Keratinocyte (primary cell): ENCODE measurements around the gene CANT1. TPM values are rescaled to one million over a fixed set of nuclear protein-coding genes. Genes with fewer than 3 reads are reported as not detected.

Experiments
- DNase-seq: peaks from one replicate; pipeline ENCODE4 v3.0.0-alpha.2; 2011; ENCODE audit warnings: low read depth, missing footprints, low spot score
- FAIRE-seq: peaks from 2 replicates; lab custom pipeline; 2011; peaks lifted over from hg19 to GRCh38; lab: Jason Lieb, UNC
- H2AFZ ChIP-seq: 2 replicates; pipeline ENCODE4 v1.6.0; 2012; ENCODE audit warnings: low read length, control low read depth, inconsistent platforms; ENCODE audit not compliant: control insufficient read depth
- H3K27ac ChIP-seq: 2 replicates; pipeline ENCODE4 v1.5.1; 2011; ENCODE audit warnings: low read length; ENCODE audit not compliant: control insufficient read depth, insufficient read depth
- H3K27me3 ChIP-seq: 3 replicates; pipeline ENCODE4 v1.6.0; 2011; ENCODE audit warnings: low read length; ENCODE audit not compliant: control insufficient read depth, insufficient read depth; ENCODE audit errors: extremely low read depth
- H3K36me3 ChIP-seq, 2 experiments: 2 replicates in 1 of 2; 3 replicates in 1 of 2; pipeline ENCODE4 v1.5.1; 2011; ENCODE audit warnings: low read length in 2 of 2, mild to moderate bottlenecking in 1 of 2; ENCODE audit not compliant: control insufficient read depth in 2 of 2, insufficient read depth in 2 of 2; ENCODE audit errors: extremely low read depth in 1 of 2
- H3K4me1 ChIP-seq: 3 replicates; pipeline ENCODE4 v1.5.1; 2011; ENCODE audit warnings: low read length; ENCODE audit not compliant: control insufficient read depth, insufficient read depth; ENCODE audit errors: extremely low read depth
- H3K4me2 ChIP-seq: 3 replicates; pipeline ENCODE4 v1.6.0; 2011; ENCODE audit warnings: low read depth, low read length; ENCODE audit not compliant: control insufficient read depth, insufficient read depth; ENCODE audit errors: extremely low read depth
- H3K4me3 ChIP-seq, 3 experiments: fragments of 200-600 bp in 1 of 3; sonication (generic) in 1 of 3; 2 replicates in 2 of 3; 3 replicates in 1 of 3; pipeline ENCODE4 v1.5.1; 2011 to 2016; ENCODE audit warnings: low read length in 3 of 3, mild to moderate bottlenecking in 3 of 3, control low read depth in 2 of 3, inconsistent platforms in 1 of 3, low read depth in 1 of 3, mixed read lengths in 1 of 3, mixed run types in 1 of 3, moderate library complexity in 1 of 3; ENCODE audit not compliant: control insufficient read depth in 2 of 3, insufficient read depth in 2 of 3; ENCODE audit errors: extremely low read depth in 1 of 3
- H3K79me2 ChIP-seq: 2 replicates; pipeline ENCODE4 v1.6.0; 2012; ENCODE audit warnings: low read length; ENCODE audit not compliant: control insufficient read depth, insufficient read depth
- H3K9ac ChIP-seq: 3 replicates; pipeline ENCODE4 v1.6.0; 2011; ENCODE audit warnings: low read length; ENCODE audit not compliant: control insufficient read depth, insufficient read depth; ENCODE audit errors: extremely low read depth
- H3K9me1 ChIP-seq: 3 replicates; pipeline ENCODE4 v1.6.0; 2011; ENCODE audit warnings: low read length; ENCODE audit not compliant: control insufficient read depth, insufficient read depth; ENCODE audit errors: extremely low read depth
- H3K9me3 ChIP-seq: 2 replicates; pipeline ENCODE4 v1.5.1; 2012; ENCODE audit warnings: low read depth, low read length; ENCODE audit not compliant: control insufficient read depth
- H4K20me1 ChIP-seq: 3 replicates; pipeline ENCODE4 v1.6.0; 2011; ENCODE audit warnings: low read length; ENCODE audit not compliant: control insufficient read depth, insufficient read depth; ENCODE audit errors: extremely low read depth
- CTCF ChIP-seq, 3 experiments: IDR thresholded peaks in 1 of 3; conservative IDR thresholded peaks in 1 of 3; optimal IDR thresholded peaks in 1 of 3; 2 replicates in 2 of 3; 3 replicates in 1 of 3; pipeline versions ENCODE3 to v1.5.1; 2011; ENCODE audit warnings: low read length in 3 of 3, mild to moderate bottlenecking in 3 of 3, moderate library complexity in 2 of 3, control low read depth in 1 of 3, inconsistent platforms in 1 of 3; ENCODE audit not compliant: insufficient read depth in 2 of 3; ENCODE audit errors: extremely low read depth in 1 of 3
- EZH2 ChIP-seq: IDR thresholded peaks from one replicate; pipeline ENCODE4 v1.6.1; 2012; ENCODE audit warnings: inconsistent platforms, mild to moderate bottlenecking, low read length, moderate library complexity
- dilution Hi-C: fragments of 300-500 bp; cut with MboI; formaldehyde crosslinking; loops from one replicate; pipeline ENCODE4 v1.7.0; 2020; ENCODE audit warnings: low sequenced_read_pairs; ENCODE audit not compliant: extremely low pct_ligation_motif_present
- polyA plus RNA-seq, 5 experiments: library from polyadenylated mRNA; depleted of rRNA in 3 of 5; stranded (reverse) in 3 of 5; stranded (forward) in 1 of 5; unstranded in 1 of 5; fragments of >200 nt; gene quantifications; 1 replicate in 1 of 5; 2 replicates in 3 of 5; 3 replicates in 1 of 5; pipeline versions ENCODE4 v1.2.1 to v1.2.3, GENCODE V29; 2011 to 2012; ENCODE audit warnings: missing spikeins in 2 of 5, low read depth in 1 of 5, low replicate concordance in 1 of 5

The CANT1 gene
- polyA plus RNA-seq, 1 donor (not counting 4 experiments of a cell fraction or from before 2014, with no cell fraction given), result 53.2 TPM

DNA sequence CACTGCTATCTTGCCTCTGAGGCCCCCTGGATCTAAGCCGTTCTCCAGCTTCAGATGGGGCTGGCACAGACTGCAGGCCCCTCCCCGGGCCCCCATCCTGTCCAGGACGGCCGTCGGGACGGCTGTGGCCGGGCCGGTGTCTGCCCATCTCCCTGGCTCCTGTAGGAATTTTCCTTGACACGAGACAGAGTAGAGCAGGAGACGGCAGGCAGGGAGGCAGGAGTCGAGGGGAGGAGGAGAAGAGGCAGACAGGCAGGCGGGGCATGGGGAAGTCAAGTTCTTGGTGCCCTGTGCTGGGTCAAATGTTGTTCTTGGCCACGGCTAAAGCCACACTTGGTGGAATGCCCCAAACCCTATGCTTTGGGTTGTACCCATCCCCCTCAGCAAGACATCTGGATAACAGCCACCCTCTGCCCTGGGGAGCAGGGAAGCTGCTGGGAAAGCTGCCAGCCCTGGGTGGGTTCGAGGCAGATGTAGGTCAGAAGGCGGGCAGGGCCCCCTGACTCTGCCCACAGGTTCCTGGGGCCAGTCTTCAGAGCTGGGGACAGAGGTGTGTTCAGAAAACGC lies 18.4 kb upstream of the CANT1 start:
- peaks cover 48% of the 10 kb centered on the region for H3K4me1 ChIP-seq

GRCh38 chr17:79027274-79027924 lies 17.8 kb upstream of the CANT1 start:
- Histone ChIP-seq H3K4me1 (peaks cover 48% of the 10 kb centered on the region), H3K27me3 (peaks cover 3% of the 10 kb centered on the region), H3K27ac (peak overlapping the region; percentile 87), H3K36me3 (no peaks in the 10 kb centered on the region), H3K9ac (peak overlapping the region; percentile 65), H3K4me2 (peak overlapping the region; percentile 83), H3K9me1 (no peaks in the 10 kb centered on the region), H3K9me3 (no peaks in the 10 kb centered on the region), H3K4me3 (peak overlapping the region; percentile 9 to 44 (median 36)), H2AFZ (peak overlapping the region; percentile 53), H3K79me2 (no peaks in the 10 kb centered on the region), H4K20me1 (no peaks in the 10 kb centered on the region)
- dilution Hi-C loops, result loop anchor here (25.0 kb wide), 1 partner anchor 360 kb away; no protein-coding TSS in a partner anchor
- DNase-seq, result no peak
- no peak for TF ChIP-seq CTCF (optimal IDR thresholded peaks at IDR 0.05 in 1 of 3, IDR thresholded peaks at IDR 0.05 in 1 of 3, conservative IDR thresholded peaks at IDR 0.05 in 1 of 3; ENCODE audit: extremely low read depth in 1 of 3, insufficient read depth in 2 of 3, low read length in 3 of 3)
- no peak for TF ChIP-seq EZH2
- no peak for FAIRE-seq

More for the DNA sequence above, 18.4 kb upstream of the CANT1 start:
- dilution Hi-C loops, result loop anchor here (25.0 kb wide), 1 partner anchor 359 kb away; no protein-coding TSS in a partner anchor
- no peaks in the 10 kb centered on the region for H3K36me3 ChIP-seq
- H4K20me1 ChIP-seq, result no peaks in the 10 kb centered on the region
- FAIRE-seq (no peak), DNase-seq (no peak)
- H3K27ac ChIP-seq, result peak overlapping the region; percentile 87
- H3K79me2 ChIP-seq, result no peaks in the 10 kb centered on the region
- H3K4me3 ChIP-seq, result no peak overlapping the region
- H3K9me3 ChIP-seq, result no peaks in the 10 kb centered on the region
- H3K4me2 ChIP-seq, result peak overlapping the region; percentile 83
- TF ChIP-seq CTCF (optimal IDR thresholded peaks at IDR 0.05 in 1 of 3, IDR thresholded peaks at IDR 0.05 in 1 of 3, conservative IDR thresholded peaks at IDR 0.05 in 1 of 3; ENCODE audit: extremely low read depth in 1 of 3, insufficient read depth in 2 of 3, low read length in 3 of 3), result no peak
- TF ChIP-seq EZH2, result no peak
- peak overlapping the region; percentile 53 for H2AFZ ChIP-seq
- H3K27me3 ChIP-seq, result peaks cover 3% of the 10 kb centered on the region
- H3K9ac ChIP-seq, result peak overlapping the region; percentile 65
- no peaks in the 10 kb centered on the region for H3K9me1 ChIP-seq
